GM19240 (cell line): ENCODE data around the gene APLP1.
A peak's percentile ranks its signal among the peaks of the same experiment; 100 is the strongest.
"Not testable (repeated sequence)": the region's sequence is repeated elsewhere in the genome, so short reads cannot be mapped to it uniquely, and the experiment has no call there.

Experiments used
- DNase-seq: peaks from one replicate; pipeline ENCODE4 v3.0.0; 2011; ENCODE audit warnings: low spot score; ENCODE audit not compliant: insufficient read length

The APLP1 gene

DNA sequence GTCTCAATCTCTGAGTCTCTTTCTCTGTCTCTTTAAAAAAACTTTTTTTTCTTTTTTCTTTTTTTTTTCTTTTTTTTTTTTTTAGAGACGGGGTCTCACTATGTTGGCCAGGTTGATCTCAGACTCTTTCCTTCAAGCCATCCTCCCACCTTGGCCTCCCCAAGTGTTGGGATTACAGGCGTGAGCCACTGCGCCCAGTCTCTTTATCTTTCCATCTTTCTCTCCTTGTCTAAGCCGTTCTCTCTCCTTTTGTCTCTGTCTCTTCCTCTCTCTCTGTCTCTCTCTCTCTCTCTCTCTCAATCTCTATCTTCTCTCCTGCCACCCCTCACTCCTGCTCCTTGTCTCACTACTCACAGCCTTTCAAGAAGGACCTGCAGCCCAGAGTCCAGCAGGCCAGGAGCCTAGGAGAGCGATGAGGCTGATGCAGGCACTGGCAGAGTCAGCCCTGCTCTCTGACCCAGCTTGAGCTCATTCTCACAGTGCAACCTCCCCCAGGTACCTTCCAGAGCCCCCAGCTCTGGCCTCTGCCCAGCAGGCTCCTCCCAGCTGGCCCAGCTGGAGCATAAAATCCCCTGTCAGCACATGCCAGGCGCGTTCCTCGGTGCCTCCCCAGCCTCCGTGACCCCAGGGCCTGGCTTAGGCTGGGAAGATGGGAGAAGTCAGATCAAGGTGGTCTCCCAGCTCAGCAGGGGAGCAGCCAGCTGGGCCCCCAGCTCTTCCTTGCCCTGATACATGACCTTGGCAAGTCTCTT, 16.2 kb upstream of the APLP1 start, which contains the start of gene NPHS1:
TSS of gene NPHS1 (minus strand) at position 476 of the 752 bp plus-strand sequence. CDS start 667 bp downstream, outside the sequence.
- DNase-seq: no peak

DNA sequence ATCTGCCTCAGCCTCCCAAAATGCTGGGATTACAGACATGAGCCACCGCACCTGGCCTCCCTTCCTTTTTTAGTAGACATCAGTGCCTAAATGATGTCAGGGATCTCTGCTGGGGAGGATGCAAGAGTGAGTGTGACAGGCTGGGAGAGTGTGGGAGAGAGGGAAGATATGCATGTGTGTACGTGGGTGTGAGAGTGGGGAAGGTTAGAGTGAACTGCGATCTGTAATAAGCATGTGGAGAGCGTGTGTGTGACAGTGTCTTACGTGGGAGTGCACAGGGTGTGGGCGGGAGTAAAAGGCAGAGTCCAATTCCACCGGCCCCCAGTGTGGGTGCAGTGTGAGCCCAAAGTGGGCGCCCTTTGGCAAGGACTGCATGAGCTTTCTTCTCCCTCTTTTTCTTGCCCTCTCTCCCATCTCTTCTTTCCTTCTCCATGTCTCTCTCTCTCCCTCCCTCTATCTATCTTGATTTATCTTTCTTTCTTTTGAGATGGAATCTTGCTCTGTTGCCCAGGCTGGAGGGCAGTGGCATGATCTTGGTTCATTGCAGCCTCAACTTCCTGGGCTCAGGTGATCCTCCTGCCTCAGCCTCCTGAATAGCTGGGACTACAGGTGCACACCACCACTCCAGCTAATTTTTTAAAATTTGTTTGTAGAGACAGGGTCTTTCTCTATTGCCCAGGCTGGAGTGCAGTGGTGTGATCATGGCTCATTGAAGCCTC, 15.2 kb upstream of the APLP1 start:
- no peak for DNase-seq

DNA sequence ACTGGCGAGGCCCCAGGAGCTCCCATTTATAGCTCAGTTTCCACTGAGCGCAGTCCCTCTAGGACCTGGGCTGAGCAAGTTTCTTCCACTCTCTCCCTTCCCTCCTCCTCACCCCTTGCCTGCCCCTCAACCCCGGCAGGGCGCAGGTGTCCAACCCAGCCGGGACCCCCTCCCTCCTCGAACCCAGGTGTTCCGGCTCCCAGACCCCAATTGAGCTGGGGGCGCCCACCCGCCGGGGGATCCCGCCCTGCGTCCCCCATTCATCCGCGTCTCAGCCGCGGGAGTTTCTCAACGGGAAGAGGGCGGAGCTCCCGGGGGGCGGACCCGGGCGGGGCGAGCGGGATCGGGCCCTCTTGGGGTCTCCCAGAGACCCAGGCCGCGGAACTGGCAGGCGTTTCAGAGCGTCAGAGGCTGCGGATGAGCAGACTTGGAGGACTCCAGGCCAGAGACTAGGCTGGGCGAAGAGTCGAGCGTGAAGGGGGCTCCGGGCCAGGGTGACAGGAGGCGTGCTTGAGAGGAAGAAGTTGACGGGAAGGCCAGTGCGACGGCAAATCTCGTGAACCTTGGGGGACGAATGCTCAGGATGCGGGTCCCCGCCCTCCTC, 11.7 kb upstream of the APLP1 start, which contains the start of gene KIRREL2:
TSS of gene KIRREL2 (plus strand) at position 366 of the 604 bp plus-strand sequence. CDS start at position 575, 209 bp downstream.
- no peak for DNase-seq

DNA sequence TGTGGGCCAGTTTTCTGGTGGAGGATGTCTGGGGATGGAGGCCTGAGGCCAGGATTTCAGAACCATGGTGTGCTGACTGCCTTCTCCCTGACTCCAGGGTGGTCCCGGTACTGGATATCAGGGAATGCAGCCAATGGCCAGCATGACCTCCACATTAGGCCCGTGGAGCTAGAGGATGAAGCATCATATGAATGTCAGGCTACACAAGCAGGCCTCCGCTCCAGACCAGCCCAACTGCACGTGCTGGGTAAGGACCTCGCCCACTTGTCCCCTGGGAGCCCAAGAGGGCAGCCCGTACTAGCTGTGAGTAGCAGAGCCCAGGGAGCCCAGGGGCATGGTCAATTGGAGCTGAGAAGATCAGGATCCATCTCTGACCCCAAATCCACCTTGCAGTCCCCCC, 10.1 kb upstream of the APLP1 start:
- no peak for DNase-seq

DNA sequence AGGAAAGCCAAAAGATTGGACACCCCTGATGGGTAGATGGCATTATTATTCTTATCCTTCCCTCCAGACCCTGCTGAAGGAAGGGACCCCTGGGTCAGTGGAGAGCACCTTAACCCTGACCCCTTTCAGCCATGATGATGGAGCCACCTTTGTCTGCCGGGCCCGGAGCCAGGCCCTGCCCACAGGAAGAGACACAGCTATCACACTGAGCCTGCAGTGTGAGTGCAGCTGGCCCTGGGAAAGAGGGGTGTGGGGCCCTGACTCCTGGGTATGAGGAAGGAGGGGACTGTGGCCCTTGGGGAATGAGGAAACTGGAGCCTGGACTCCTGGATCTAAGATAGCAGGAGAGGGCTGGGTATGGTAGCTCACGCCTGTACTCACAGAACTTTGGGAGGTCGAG, 9.0 kb upstream of the APLP1 start:
- no peak for DNase-seq

DNA sequence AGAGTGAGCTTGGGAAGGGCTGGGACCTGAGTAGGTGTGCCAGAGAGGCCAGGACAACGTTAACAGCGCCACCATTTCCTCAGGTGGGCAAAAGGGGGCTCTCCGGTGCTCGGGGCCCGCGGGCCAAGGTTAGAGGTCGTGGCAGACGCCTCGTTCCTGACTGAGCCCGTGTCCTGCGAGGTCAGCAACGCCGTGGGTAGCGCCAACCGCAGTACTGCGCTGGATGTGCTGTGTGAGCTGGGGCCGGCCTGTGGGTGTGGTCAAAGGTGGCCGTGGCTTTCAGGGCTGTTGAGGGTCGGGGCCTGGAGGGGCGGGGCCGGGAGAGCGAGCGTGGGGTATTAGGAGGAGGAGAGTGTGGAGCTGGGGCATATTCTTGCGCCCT, 7.9 kb upstream of the APLP1 start:
- DNase-seq: no peak

DNA sequence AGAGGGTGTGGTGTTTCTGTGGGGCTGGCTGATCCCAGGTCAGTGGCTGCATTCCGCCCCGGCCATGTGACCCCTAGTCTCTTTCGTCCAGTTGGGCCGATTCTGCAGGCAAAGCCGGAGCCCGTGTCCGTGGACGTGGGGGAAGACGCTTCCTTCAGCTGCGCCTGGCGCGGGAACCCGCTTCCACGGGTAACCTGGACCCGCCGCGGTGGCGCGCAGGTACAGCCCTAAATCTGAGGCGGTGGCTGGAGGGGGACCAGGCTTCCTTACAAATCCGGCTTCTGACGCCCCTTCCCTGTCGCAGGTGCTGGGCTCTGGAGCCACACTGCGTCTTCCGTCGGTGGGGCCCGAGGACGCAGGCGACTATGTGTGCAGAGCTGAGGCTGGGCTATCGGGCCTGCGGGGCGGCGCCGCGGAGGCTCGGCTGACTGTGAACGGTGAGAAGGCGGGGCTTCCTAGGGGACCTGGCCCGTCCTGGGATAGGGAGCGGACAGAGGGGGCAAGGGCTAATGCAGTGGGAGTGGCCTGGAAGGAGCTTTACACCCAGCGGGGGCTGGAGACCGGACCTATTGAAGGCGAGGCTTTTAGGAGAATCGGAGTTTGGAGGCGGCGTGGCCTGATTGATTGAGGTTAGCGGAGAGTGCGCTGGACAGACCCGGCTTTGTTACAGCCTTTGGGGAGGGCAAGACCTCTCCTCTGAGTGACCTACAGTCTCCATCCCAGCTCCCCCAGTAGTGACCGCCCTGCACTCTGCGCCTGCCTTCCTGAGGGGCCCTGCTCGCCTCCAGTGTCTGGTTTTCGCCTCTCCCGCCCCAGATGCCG, 7.3 kb upstream of the APLP1 start:
- DNase-seq: no peak

DNA sequence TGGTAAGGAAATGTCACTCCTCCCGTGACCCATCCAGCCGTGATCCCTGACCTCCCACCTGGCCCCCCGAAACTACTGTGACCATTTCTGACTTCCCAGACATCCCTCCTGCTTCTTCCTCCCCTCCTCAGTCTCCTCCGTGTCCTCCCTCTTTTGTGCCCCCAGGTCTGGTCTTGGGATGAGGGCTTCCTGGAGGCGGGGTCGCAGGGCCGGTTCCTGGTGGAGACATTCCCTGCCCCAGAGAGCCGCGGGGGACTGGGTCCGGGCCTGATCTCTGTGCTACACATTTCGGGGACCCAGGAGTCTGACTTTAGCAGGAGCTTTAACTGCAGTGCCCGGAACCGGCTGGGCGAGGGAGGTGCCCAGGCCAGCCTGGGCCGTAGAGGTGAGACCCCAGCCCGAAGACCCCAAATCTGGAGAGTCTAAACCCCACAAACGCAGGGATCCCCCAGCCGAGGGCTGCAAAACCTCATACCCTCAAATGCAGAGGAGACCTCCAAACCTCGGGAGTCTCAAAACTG, 6.7 kb upstream of the APLP1 start:
- DNase-seq: no peak

DNA sequence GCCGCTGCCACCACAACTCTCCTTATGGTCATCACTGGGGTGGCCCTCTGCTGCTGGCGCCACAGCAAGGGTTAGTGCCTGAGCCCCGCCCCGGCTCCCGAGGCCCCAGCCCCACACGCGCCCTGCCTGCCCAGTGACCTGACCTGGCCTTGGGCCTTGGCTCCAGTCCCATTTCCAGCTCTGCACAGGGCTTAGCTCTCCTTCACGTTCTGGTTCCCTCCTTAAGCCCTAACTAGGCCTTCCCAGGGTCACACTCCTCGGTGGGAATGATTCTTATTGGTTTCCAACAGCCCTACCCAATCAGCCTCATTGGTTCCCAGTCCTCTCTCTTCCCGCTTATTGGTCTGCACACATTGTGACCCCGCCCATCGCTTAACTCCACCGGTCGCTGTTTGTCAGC, 5.8 kb upstream of the APLP1 start:
- DNase-seq: no peak

DNA sequence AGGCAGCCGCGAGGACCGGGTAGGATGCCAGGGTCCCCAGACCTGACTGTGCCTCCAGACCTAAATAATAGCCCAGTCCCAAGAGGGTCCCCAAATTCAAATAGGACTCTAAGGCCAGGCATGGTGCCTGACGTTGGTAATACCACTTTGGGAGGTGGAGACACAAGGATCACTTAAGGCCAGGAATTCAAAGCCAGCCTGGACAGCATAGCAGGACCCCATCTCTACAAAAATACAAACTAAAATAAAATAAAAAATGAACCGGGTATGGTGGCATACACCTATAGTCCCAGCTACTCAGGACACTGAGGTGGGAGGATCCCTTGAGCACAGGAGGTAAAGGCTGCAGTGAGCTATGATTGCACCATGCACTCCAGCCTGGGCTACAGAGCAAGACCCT, 5.4 kb upstream of the APLP1 start:
- no peak for DNase-seq

DNA sequence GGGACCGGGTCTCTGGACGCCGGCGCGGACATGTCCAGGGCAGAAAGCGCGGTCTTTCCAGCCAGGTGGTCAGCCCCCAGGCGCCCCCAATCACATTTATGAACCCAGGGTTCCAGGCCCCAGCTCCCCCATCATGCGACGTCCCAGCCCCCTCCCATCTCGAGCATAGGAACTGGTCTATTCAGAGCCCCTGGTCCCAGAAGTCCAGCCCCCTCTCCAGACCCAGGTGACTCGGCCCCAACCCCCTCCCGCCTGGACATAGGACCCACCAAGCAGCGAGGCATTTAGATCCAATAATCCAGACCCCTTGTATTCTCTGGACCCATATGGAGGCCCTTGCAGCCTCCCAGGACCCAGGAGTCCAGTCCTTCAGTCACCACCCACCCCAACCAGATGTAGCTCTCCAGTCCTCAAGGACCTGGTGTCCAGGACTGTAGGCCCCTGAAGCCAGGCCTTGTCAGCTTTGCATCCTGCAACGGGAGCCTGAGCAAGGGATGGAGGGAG, 501 bp downstream of the APLP1 start:
- DNase-seq: no peak

DNA sequence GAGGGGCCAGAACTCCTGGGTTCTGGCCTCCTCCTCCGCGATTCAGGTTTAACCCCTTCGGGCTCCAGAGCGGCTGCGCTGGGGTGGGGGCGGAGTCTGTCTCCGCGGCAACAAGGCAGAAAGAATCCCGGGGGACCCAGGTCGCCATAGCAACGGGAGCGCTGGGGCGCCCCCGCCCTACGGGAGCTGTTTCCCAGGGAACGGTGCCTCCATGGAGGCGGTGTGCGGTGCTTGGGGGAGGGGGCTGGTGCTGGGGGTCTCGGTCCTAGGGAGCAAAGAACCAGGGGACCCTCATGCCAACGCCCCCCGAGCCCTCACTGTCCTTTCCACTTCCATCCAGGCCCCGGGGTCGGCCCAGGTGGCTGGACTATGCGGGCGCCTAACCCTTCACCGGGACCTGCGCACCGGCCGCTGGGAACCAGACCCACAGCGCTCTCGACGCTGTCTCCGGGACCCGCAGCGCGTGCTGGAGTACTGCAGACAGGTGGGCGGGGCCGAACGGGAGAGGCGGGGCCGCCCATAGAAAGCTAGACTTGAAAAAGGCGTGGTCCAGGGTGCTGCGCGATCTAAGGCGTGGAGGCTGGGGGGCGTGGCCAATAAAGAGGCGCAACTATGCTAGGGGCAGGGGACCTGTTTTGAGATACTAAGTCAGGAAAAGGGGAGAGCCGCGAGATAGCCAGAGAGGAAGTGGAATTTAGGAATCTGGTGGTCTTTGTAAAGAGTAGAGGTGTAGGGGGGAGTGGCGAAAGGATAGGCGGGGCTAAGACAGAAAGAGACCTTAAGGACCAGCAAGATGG, 1.2 kb downstream of the APLP1 start:
- DNase-seq: peak; percentile 69

DNA sequence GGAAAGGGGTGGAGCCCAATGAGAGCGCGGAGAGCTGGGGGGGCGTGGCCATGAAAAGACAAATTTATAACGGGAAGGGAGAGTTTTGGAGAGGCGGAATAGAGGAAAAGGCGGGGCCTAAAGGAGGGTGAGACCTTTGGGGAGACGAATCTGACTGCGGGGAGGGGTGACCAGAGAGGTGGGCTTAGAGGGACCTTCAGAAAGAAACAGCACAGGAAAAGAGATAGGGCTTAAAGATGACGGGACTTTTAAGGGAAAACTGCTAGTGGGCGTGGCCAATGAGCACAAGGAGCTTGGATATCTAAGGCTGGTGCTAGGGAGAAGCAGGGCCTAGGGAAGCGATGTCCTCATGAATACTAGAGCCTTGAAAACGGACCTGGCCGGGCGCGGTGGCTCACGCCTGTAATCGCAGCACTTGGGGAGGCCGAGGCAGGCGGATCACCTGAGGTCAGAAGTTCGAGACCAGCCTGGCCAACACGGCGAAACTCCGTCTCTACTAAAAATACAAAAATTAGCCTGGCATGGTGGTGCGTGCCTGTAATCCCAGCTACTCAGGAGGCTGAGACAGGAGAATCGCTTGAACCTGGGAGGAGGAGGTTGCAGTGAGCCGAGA, 1.9 kb downstream of the APLP1 start:
- DNase-seq: not testable (repeated sequence)

DNA sequence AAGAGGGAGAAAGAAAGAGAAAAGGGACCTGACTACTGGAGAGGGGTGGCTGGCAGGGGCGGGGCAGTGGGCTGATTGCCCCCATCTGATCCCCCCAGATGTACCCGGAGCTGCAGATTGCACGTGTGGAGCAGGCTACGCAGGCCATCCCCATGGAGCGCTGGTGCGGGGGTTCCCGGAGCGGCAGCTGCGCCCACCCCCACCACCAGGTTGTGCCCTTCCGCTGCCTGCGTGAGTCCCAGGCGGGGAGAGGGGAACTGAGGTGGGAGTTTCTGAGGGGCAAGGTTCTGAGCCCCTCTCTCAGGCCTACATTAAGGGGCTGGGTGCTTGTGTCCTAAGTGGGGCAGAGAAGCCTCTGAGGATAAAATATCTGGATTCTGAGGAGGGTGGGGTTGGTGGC, 2.4 kb downstream of the APLP1 start:
- no peak for DNase-seq

DNA sequence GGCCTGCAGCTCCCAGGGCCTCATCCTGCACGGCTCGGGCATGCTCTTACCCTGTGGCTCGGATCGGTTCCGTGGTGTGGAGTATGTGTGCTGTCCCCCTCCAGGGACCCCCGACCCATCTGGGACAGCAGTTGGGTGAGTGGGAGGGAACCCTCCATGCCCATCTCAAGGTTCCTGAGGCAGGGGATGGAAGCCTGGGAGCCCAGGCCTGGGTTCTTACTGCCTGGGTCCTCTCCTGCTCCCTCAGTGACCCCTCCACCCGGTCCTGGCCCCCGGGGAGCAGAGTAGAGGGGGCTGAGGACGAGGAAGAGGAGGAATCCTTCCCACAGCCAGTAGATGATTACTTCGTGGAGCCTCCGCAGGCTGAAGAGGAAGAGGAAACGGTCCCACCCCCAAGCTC, 3.2 kb downstream of the APLP1 start:
- DNase-seq: no peak

DNA sequence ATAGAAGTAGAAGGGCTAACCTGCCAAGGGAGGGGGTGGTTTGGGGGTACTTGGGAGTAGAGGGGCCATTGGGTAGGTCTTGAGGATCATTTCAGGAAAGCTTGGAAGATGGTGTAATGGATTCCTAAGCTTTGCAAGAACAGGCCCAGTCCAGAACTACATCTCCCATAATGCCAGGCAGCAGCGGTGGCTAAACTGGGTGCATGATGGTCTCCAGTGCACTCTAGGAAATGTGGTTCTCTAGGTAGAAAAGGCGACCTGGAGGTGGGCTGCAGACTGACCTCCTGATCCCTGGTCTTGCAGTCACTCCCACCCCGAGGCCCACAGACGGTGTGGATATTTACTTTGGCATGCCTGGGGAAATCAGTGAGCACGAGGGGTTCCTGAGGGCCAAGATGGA, 3.8 kb downstream of the APLP1 start:
- DNase-seq: no peak

DNA sequence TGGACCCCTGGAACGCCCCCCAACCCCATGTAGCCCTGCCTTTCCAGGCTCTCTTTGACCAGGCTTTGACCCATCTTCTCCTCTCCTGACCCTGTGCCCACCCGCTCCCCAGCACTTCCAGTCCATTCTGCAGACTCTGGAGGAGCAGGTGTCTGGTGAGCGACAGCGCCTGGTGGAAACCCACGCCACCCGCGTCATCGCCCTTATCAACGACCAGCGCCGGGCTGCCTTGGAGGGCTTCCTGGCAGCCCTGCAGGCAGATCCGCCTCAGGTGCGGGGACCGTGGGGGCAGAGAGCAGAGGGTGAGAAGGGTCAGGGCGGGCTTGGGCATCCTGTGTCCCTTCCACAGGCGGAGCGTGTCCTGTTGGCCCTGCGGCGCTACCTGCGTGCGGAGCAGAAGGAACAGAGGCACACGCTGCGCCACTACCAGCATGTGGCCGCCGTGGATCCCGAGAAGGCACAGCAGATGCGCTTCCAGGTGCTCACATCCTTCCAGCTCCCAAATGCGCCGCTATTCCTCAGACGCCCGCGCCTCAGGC, 6.1 kb downstream of the APLP1 start:
- no peak for DNase-seq

DNA sequence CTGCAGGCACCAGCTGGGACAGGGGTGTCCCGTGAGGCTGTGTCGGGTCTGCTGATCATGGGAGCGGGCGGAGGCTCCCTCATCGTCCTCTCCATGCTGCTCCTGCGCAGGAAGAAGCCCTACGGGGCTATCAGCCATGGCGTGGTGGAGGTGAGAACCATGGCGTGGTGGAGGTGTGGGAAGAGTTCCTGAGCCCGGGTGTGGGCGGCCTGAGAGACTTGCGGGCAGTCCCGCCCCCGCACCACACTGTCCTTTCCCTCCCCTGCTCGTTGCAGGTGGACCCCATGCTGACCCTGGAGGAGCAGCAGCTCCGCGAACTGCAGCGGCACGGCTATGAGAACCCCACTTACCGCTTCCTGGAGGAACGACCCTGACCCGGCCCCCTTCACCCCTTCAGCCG, 10.7 kb downstream of the APLP1 start:
- no peak for DNase-seq

DNA sequence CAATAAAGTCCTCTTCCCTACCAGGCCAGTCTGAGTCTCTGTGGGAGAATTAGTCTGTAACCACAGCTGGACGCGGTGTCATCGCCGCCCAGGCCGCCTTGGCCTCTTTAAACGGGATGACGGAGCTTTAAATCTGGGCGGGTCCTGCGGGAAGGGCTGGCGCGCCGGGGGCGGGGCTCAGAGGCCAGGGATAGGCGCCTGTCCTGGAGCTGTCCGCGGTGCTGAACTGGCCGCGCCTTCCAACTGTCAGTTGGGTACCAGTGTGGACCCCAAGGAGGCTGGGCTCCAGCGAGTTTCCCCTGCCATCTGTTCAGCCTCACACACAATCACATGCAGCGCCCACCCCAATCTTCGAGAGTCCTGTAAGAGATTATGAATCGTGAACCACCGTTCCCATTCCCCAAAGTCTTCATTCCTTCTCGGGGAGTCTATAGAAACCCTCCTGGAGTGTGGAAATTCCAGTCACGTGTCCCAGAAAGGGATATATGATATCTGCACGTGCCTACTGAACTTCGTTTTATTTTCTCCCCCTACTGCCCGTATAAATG, 11.5 kb downstream of the APLP1 start:
- DNase-seq: no peak
